Measurements from ENCODE around the gene NEK7.

Gene NEK7

GRCh38 chr1:198254521-198254920, 97.7 kb downstream of the NEK7 start:
- TF ChIP-seq CTCF (conservative IDR thresholded peaks at IDR 0.05; ENCODE audit: low read depth, low read length): no peak
- DNase-seq (ENCODE audit: low read depth): no peak
- no peak overlapping the region for H3K4me3 ChIP-seq (ENCODE audit: low read length)

GRCh38 chr1:198254948-198255347, 98.2 kb downstream of the NEK7 start:
- no peak for DNase-seq (ENCODE audit: low read depth)
- TF ChIP-seq CTCF (conservative IDR thresholded peaks at IDR 0.05; ENCODE audit: low read depth, low read length): no peak
- no peak overlapping the region for H3K4me3 ChIP-seq (ENCODE audit: low read length)

- H3K4me3 ChIP-seq (ENCODE audit: low read length): no peak overlapping the region
- no peak for DNase-seq (ENCODE audit: low read depth)
- TF ChIP-seq CTCF (conservative IDR thresholded peaks at IDR 0.05; ENCODE audit: low read depth, low read length): no peak
Measured at GRCh38 chr1:198255784-198256183, 99.0 kb downstream of the NEK7 start.

GRCh38 chr1:198258491-198258890, 101.7 kb downstream of the NEK7 start:
- DNase-seq (ENCODE audit: low read depth): no peak
- no peak for TF ChIP-seq CTCF (conservative IDR thresholded peaks at IDR 0.05; ENCODE audit: low read depth, low read length)
- no peak overlapping the region for H3K4me3 ChIP-seq (ENCODE audit: low read length)

- DNase-seq (ENCODE audit: low read depth): no peak
- no peak for TF ChIP-seq CTCF (conservative IDR thresholded peaks at IDR 0.05; ENCODE audit: low read depth, low read length)
- H3K4me3 ChIP-seq (ENCODE audit: low read length): no peak overlapping the region
Measured at GRCh38 chr1:198259333-198260074, 102.7 kb downstream of the NEK7 start.

- no peak for DNase-seq (ENCODE audit: low read depth)
- no peak overlapping the region for H3K4me3 ChIP-seq (ENCODE audit: low read length)
- TF ChIP-seq CTCF (conservative IDR thresholded peaks at IDR 0.05; ENCODE audit: low read depth, low read length): no peak
Measured at GRCh38 chr1:198261886-198262285, 105.1 kb downstream of the NEK7 start.

GRCh38 chr1:198263186-198263585, 106.4 kb downstream of the NEK7 start:
- no peak for TF ChIP-seq CTCF (conservative IDR thresholded peaks at IDR 0.05; ENCODE audit: low read depth, low read length)
- H3K4me3 ChIP-seq (ENCODE audit: low read length): no peak overlapping the region
- DNase-seq (ENCODE audit: low read depth): no peak
